GM13976 (cell line): ENCODE data around the gene ANKRD44.
"Not testable (repeated sequence)": the region's sequence is repeated elsewhere in the genome, so short reads cannot be mapped to it uniquely, and the experiment has no call there.

Source experiments
- DNase-seq: peaks from one replicate; pipeline ENCODE4 v3.0.0; 2012; ENCODE audit warnings: low spot score
- CTCF ChIP-seq: IDR thresholded peaks from 2 replicates; pipeline ENCODE4 v1.5.1; 2012; ENCODE audit warnings: borderline replicate concordance, mild to moderate bottlenecking; ENCODE audit not compliant: insufficient read depth; ENCODE audit errors: extremely low read depth, missing control alignments, control extremely low read depth
- in situ Hi-C: fragments of 300-500 bp; cut with MboI; formaldehyde crosslinking; loops from one replicate; pipeline ENCODE4 v1.12.0; 2022; ENCODE audit warnings: low sequenced_read_pairs, mixed read lengths, inconsistent platforms; ENCODE audit not compliant: unreplicated experiment

The ANKRD44 gene

GRCh38 chr2:197353393-197354168, 43.0 kb upstream of the ANKRD44 start:
- no peak for TF ChIP-seq CTCF
- in situ Hi-C loops: no loop called here
- DNase-seq: no peak

- in situ Hi-C loops: no loop called here
- DNase-seq: no peak
- TF ChIP-seq CTCF: no peak
These were observed 39.1 kb upstream of the ANKRD44 start for GRCh38 chr2:197349699-197350098.

- in situ Hi-C loops: no loop called here
- TF ChIP-seq CTCF: no peak
- DNase-seq: no peak
These were observed 38.3 kb upstream of the ANKRD44 start for GRCh38 chr2:197348721-197349360.

DNA sequence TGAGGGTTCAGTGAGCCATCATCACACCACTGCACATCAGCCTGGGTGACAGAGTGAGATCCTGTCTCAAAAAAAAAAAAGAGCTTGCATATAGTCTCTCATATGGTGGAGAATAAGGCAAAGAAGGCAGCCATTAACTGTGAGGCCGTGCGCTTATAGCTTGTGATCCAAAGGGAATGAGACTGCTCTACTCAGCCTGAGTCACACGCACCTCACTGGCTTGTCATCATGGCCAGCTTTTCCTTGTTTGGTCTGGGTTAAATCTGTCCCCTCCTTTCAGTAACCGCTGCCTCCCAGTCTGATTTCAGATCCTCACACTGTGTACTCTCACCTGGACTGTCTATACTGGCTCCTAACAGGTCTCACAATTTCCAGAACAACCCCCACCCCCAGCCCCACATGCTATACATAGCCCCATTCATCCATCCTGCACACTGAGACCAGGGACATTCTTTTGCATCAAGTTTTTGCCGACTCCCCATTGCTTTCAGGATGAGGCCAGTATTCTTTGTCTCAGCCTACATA, 35.3 kb upstream of the ANKRD44 start:
- DNase-seq: no peak
- TF ChIP-seq CTCF: no peak
- in situ Hi-C loops: no loop called here

DNA sequence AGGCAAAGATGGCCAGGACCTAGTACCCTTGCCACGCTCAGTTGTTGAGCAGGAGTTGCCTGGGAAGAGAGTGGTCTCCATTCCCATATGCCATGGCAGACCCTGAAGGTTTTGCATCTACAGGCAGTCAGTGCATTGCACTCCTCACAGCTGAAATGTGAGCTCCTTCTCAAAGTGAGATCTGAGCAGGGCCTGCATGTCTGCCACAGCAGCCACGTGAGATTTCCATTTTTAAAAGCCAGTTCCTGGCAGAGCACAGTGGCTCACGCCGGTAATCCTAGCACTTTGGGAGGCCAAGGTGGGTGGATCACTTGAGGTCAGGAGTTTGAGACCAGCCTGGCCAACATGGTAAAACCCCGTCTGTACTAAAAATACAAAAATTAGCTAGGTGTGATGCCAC, 33.4 kb upstream of the ANKRD44 start:
- DNase-seq, in situ Hi-C loops: not testable (repeated sequence)

DNA sequence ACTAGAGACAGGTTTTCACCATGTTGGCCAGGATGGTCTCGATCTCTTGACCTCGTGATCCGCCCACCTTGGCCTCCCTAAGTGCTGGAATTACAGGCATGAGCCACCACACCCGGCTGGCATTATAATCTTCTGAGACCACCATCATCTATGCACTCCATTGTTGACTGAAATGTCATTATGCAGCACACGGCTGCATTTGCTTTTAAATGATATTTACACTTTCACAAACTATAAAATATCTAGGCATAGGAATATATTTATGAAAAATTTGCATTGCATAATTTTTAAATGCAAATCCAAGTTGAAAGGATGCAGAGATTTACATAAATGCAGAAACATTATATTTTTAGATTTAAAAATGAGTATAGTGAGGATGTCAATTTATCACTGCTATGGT, 30.0 kb upstream of the ANKRD44 start:
- TF ChIP-seq CTCF: no peak
- DNase-seq: no peak
- in situ Hi-C loops: no loop called here
